ENCODE results near the gene BCLAF1. TPM values are rescaled to one million over a fixed set of nuclear protein-coding genes. Genes with fewer than 3 reads are reported as not detected.

The BCLAF1 gene
- total RNA-seq, 1 donor = 124 TPM

GRCh38 chr6:136282906-136283305, 6.7 kb downstream of the BCLAF1 start:
- H3K4me1 ChIP-seq (ENCODE audit: insufficient read depth, low read length) = peaks cover 41% of the 10 kb centered on the region
- peaks cover 21% of the 10 kb centered on the region for H3K36me3 ChIP-seq (ENCODE audit: insufficient read depth, low read length)
- no peak for TF ChIP-seq CTCF (IDR thresholded peaks at IDR 0.05; ENCODE audit: extremely low read depth, low read depth, low read length)
- H3K79me2 ChIP-seq (ENCODE audit: insufficient read depth, low read length) = peaks cover 98% of the 10 kb centered on the region
- peaks cover 79% of the 10 kb centered on the region for H4K20me1 ChIP-seq (ENCODE audit: insufficient read depth, low read length)
- H3K9me3 ChIP-seq (ENCODE audit: low read depth, low read length) = no peaks in the 10 kb centered on the region
- H3K4me2 ChIP-seq (ENCODE audit: insufficient read depth, low read length) = peak overlapping the region; percentile 41
- no peaks in the 10 kb centered on the region for H3K27me3 ChIP-seq (ENCODE audit: insufficient read depth, low read length)
- no peak for DNase-seq (ENCODE audit: insufficient read length, low spot score, missing footprints)
- H3K27ac ChIP-seq (ENCODE audit: low read depth, low read length) = peak overlapping the region; percentile 25
- H2AFZ ChIP-seq (ENCODE audit: low read length) = no peak overlapping the region
- H3K4me3 ChIP-seq (ENCODE audit: insufficient read depth, low read length) = peak overlapping the region; percentile 21

GRCh38 chr6:136280032-136280609, 9.5 kb downstream of the BCLAF1 start:
- H3K4me1 ChIP-seq (ENCODE audit: insufficient read depth, low read length) = peaks cover 31% of the 10 kb centered on the region
- H3K9me3 ChIP-seq (ENCODE audit: low read depth, low read length) = no peaks in the 10 kb centered on the region
- H3K79me2 ChIP-seq (ENCODE audit: insufficient read depth, low read length) = peaks cover 88% of the 10 kb centered on the region
- TF ChIP-seq CTCF (IDR thresholded peaks at IDR 0.05; ENCODE audit: extremely low read depth, low read depth, low read length) = no peak
- DNase-seq (ENCODE audit: insufficient read length, low spot score, missing footprints) = no peak
- no peak overlapping the region for H2AFZ ChIP-seq (ENCODE audit: low read length)
- H3K36me3 ChIP-seq (ENCODE audit: insufficient read depth, low read length) = peaks cover 36% of the 10 kb centered on the region
- H3K27ac ChIP-seq (ENCODE audit: low read depth, low read length) = no peak overlapping the region
- no peak overlapping the region for H3K4me2 ChIP-seq (ENCODE audit: insufficient read depth, low read length)
- no peaks in the 10 kb centered on the region for H3K27me3 ChIP-seq (ENCODE audit: insufficient read depth, low read length)
- peaks cover 54% of the 10 kb centered on the region for H4K20me1 ChIP-seq (ENCODE audit: insufficient read depth, low read length)
- H3K4me3 ChIP-seq (ENCODE audit: insufficient read depth, low read length) = no peak overlapping the region

- no peak for TF ChIP-seq CTCF (IDR thresholded peaks at IDR 0.05; ENCODE audit: extremely low read depth, low read depth, low read length)
Observed at GRCh38 chr6:136274062-136274461, 15.6 kb downstream of the BCLAF1 start.

GRCh38 chr6:136265101-136265500, 24.5 kb downstream of the BCLAF1 start:
- Histone ChIP-seq H3K4me2 (ENCODE audit: insufficient read depth, low read length) (no peak overlapping the region), H3K27ac (ENCODE audit: low read depth, low read length) (no peak overlapping the region), H3K79me2 (ENCODE audit: insufficient read depth, low read length) (peaks cover 74% of the 10 kb centered on the region), H3K4me1 (ENCODE audit: insufficient read depth, low read length) (no peaks in the 10 kb centered on the region), H2AFZ (ENCODE audit: low read length) (no peak overlapping the region), H3K4me3 (ENCODE audit: insufficient read depth, low read length) (no peak overlapping the region), H3K27me3 (ENCODE audit: insufficient read depth, low read length) (no peaks in the 10 kb centered on the region), H4K20me1 (ENCODE audit: insufficient read depth, low read length) (peaks cover 18% of the 10 kb centered on the region), H3K9me3 (ENCODE audit: low read depth, low read length) (no peaks in the 10 kb centered on the region), H3K36me3 (ENCODE audit: insufficient read depth, low read length) (peaks cover 82% of the 10 kb centered on the region)
- no peak for DNase-seq (ENCODE audit: insufficient read length, low spot score, missing footprints)
- TF ChIP-seq CTCF (IDR thresholded peaks at IDR 0.05; ENCODE audit: extremely low read depth, low read depth, low read length) = no peak

More at GRCh38 chr6:136274062-136274461, 15.6 kb downstream of the BCLAF1 start:
- peaks cover 74% of the 10 kb centered on the region for H3K79me2 ChIP-seq (ENCODE audit: insufficient read depth, low read length)
- DNase-seq (ENCODE audit: insufficient read length, low spot score, missing footprints) = no peak
- peaks cover 15% of the 10 kb centered on the region for H4K20me1 ChIP-seq (ENCODE audit: insufficient read depth, low read length)
- peaks cover 69% of the 10 kb centered on the region for H3K36me3 ChIP-seq (ENCODE audit: insufficient read depth, low read length)
- H3K4me1 ChIP-seq (ENCODE audit: insufficient read depth, low read length) = no peaks in the 10 kb centered on the region
- no peak overlapping the region for H2AFZ ChIP-seq (ENCODE audit: low read length)
- no peaks in the 10 kb centered on the region for H3K9me3 ChIP-seq (ENCODE audit: low read depth, low read length)
- no peak overlapping the region for H3K4me2 ChIP-seq (ENCODE audit: insufficient read depth, low read length)
- H3K4me3 ChIP-seq (ENCODE audit: insufficient read depth, low read length) = no peak overlapping the region
- no peaks in the 10 kb centered on the region for H3K27me3 ChIP-seq (ENCODE audit: insufficient read depth, low read length)
- H3K27ac ChIP-seq (ENCODE audit: low read depth, low read length) = no peak overlapping the region

Data from osteoblast (primary cell).